AG04450 (cell line): ENCODE data around the gene PRKAG2. TPM values are rescaled to one million over a fixed set of nuclear protein-coding genes. Genes with fewer than 3 reads are reported as not detected.

Experiments used
- CTCF ChIA-PET: fragments of 300-600, 350-600 bp; formaldehyde crosslinking; extraction: SDS; loops from one replicate; lab custom pipeline; 2022; ENCODE audit warnings: antibody characterized with exemption, inconsistent platforms; lab: Charles Lee
- POLR2A ChIA-PET: fragments of 350-600 bp; formaldehyde crosslinking; extraction: SDS; loops from one replicate; lab custom pipeline; 2021; ENCODE audit warnings: antibody characterized with exemption, inconsistent platforms; lab: Yijun Ruan, JAX
- DNase-seq: peaks from one replicate; pipeline ENCODE4 v3.0.0-alpha.2; 2011; ENCODE audit warnings: low read depth, low spot score
- H3K27ac ChIP-seq: one replicate; pipeline ENCODE4 v1.5.1; 2012; ENCODE audit warnings: low read depth, low read length, control low read depth
- H3K27me3 ChIP-seq: one replicate; pipeline ENCODE4 v1.6.0; 2012; ENCODE audit warnings: low read length; ENCODE audit not compliant: control insufficient read depth, insufficient read depth
- H3K4me3 ChIP-seq: 2 replicates; pipeline ENCODE4 v1.5.1; 2011; ENCODE audit warnings: mild to moderate bottlenecking, low read depth, low read length, control low read depth
- H3K9me3 ChIP-seq: 2 replicates; pipeline ENCODE4 v1.5.1; 2012; ENCODE audit warnings: low read length; ENCODE audit not compliant: control insufficient read depth, insufficient read depth
- CTCF ChIP-seq: IDR thresholded peaks from 2 replicates; pipeline ENCODE4 v1.5.1; 2011; ENCODE audit warnings: low read depth, low read length, control low read depth, inconsistent platforms
- polyA plus RNA-seq: library from polyadenylated mRNA; depleted of rRNA; stranded (reverse); fragments of >200 nt; gene quantifications from 2 replicates; pipeline ENCODE4 v1.2.3, GENCODE V29; 2011

The PRKAG2 gene
- polyA plus RNA-seq, 1 experiment: 45.0 TPM

GRCh38 chr7:151729521-151729921, 147.4 kb downstream of the PRKAG2 start:
- H3K27ac ChIP-seq: no peak overlapping the region
- POLR2A ChIA-PET: no interaction called here
- CTCF ChIA-PET: no interaction called here
- no peak for TF ChIP-seq CTCF
- H3K27me3 ChIP-seq: no peaks in the 10 kb centered on the region
- no peaks in the 10 kb centered on the region; the same call in 1 of the 2 replicates for H3K9me3 ChIP-seq
- H3K4me3 ChIP-seq: no peak overlapping the region
- DNase-seq: no peak

GRCh38 chr7:151728746-151729145, 148.2 kb downstream of the PRKAG2 start:
- TF ChIP-seq CTCF: no peak
- no peak overlapping the region for H3K27ac ChIP-seq
- H3K9me3 ChIP-seq: no peaks in the 10 kb centered on the region; the same call in 1 of the 2 replicates
- no peaks in the 10 kb centered on the region for H3K27me3 ChIP-seq
- DNase-seq: no peak
- no peak overlapping the region for H3K4me3 ChIP-seq
- CTCF ChIA-PET: no interaction called here
- POLR2A ChIA-PET: interaction anchor here (0.6 kb wide), 1 partner anchor 38 kb away, joined by 5 read pairs; no protein-coding TSS in a partner anchor

- POLR2A ChIA-PET: interaction anchor here (0.6 to 1.2 kb wide), 3 partner anchors 8 to 128 kb away, joined by 3 to 8 read pairs (median 5); no protein-coding TSS in a partner anchor
- CTCF ChIA-PET: interaction anchor here (1.0 kb wide), 1 partner anchor 9 kb away, joined by 3 read pairs; no protein-coding TSS in a partner anchor
- DNase-seq: no peak
- H3K9me3 ChIP-seq: no peaks in the 10 kb centered on the region; the same call in 1 of the 2 replicates
- no peak for TF ChIP-seq CTCF
- no peaks in the 10 kb centered on the region for H3K27me3 ChIP-seq
- no peak overlapping the region for H3K27ac ChIP-seq
- H3K4me3 ChIP-seq: no peak overlapping the region
Measured at GRCh38 chr7:151728286-151728660, 148.6 kb downstream of the PRKAG2 start.

- H3K27me3 ChIP-seq: no peaks in the 10 kb centered on the region
- no peaks in the 10 kb centered on the region; the same call in 1 of the 2 replicates for H3K9me3 ChIP-seq
- DNase-seq: peak; percentile 89
- peak overlapping the region; percentile 80 for H3K27ac ChIP-seq
- no peak overlapping the region for H3K4me3 ChIP-seq
- no peak for TF ChIP-seq CTCF
- ChIA-PET CTCF (interaction anchor here (1.0 kb wide), 1 partner anchor 9 kb away, joined by 3 read pairs; no protein-coding TSS in a partner anchor), POLR2A (interaction anchor here (1.2 kb wide), 2 partner anchors 9 to 128 kb away, joined by 3 to 8 read pairs; no protein-coding TSS in a partner anchor)
Measured at GRCh38 chr7:151727579-151728285, 149.2 kb downstream of the PRKAG2 start.
